ENCODE measurements around the gene CNOT3. TPM values are rescaled to one million over a fixed set of nuclear protein-coding genes. Genes with fewer than 3 reads are reported as not detected.
"Not testable (repeated sequence)": the region's sequence is repeated elsewhere in the genome, so short reads cannot be mapped to it uniquely, and the experiment has no call there.

Gene CNOT3
- total and polyA plus RNA-seq, 3 donors from 2014 or later: 79.3 to 94.3 (median 79.9) TPM

DNA sequence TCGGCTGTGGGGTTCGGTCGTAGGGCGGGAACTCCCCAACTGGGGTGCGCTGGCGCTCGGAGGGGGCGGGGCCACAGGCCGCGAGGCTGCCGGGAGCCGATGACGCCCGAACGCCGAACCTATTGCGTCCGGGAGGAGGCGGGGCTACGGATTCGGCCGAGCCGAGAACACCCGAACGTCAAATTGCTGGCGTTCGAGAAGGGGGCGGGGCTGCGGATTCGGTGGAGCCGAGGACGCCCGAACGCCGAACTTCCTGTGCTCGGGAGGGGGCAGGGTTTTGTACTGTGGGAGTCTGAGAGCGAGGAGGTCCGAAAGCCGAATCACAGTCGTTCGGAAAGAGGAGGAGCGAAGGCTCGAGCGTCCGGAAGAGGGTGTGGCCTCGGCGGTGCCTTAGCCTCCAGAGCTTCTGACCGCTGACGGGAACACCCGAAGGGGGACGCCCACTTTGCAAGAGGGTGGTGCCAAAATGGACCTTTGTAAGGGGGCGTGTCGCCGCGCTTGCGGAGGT, 53.0 kb downstream of the CNOT3 start:
- Histone ChIP-seq H3K27ac (peak overlapping the region; percentile 97 to 100), H3K4me1 (peaks cover 20% of the 10 kb centered on the region), H3K27me3 (no peaks in the 10 kb centered on the region), H3K9me3 (no peaks in the 10 kb centered on the region), H3K4me3 (peak overlapping the region; percentile 73 to 87), H3K36me3 (ENCODE audit: low read depth, missing control alignments) (no peaks in the 10 kb centered on the region)
- WGBS, 2 donors: 0 to 1% methylated on average over 38 to 56 of the region's 56 CpGs
- TF ChIP-seq CTCF (IDR thresholded peaks at IDR 0.05): no peak
- TF ChIP-seq POLR2A (IDR thresholded peaks at IDR 0.05): no peak
- DNase-seq: peak; percentile 100
- intact Hi-C loops (cut with DNase I; ENCODE audit: low total_unique reads): no loop called here

- intact Hi-C loops (cut with DNase I; ENCODE audit: low total_unique reads): no loop called here
- WGBS, 2 donors: 0 to 1% methylated on average over 7 to 57 of the region's 77 CpGs
- H3K4me3 ChIP-seq: peak within 1 kb of the TSS; percentile 73 to 87
- H3K36me3 ChIP-seq (ENCODE audit: low read depth, missing control alignments): no peaks in the 10 kb centered on the region
- peak; percentile 93 for DNase-seq
- H3K4me1 ChIP-seq: peaks cover 20% of the 10 kb centered on the region
- no peaks in the 10 kb centered on the region for H3K9me3 ChIP-seq
- peak within 1 kb of the TSS; percentile 97 to 100 for H3K27ac ChIP-seq
- no peaks in the 10 kb centered on the region for H3K27me3 ChIP-seq
- TF ChIP-seq CTCF (IDR thresholded peaks at IDR 0.05) (no peak), POLR2A (IDR thresholded peaks at IDR 0.05) (no peak)
Observed at GRCh38 chr19:54191011-54191810, 53.6 kb downstream of the CNOT3 start, which contains the start of gene TSEN34. TSEN34 (plus strand) TSS chr19:54191308; CDS start chr19:54191365, 57 bp downstream.

- Histone ChIP-seq H3K4me3 (peak overlapping the region; percentile 73 to 87), H3K4me1 (peaks cover 14% of the 10 kb centered on the region), H3K36me3 (ENCODE audit: low read depth, missing control alignments) (no peaks in the 10 kb centered on the region), H3K27ac (peak overlapping the region; percentile 97 to 100), H3K27me3 (no peaks in the 10 kb centered on the region), H3K9me3 (no peaks in the 10 kb centered on the region)
- intact Hi-C loops (cut with DNase I; ENCODE audit: low total_unique reads): no loop called here
- no peak for TF ChIP-seq POLR2A (IDR thresholded peaks at IDR 0.05)
- TF ChIP-seq CTCF (IDR thresholded peaks at IDR 0.05): no peak
- 27 to 30% methylated on average over 19 of the region's 19 CpGs for WGBS, 2 donors
- DNase-seq: peak; percentile 55
Observed at GRCh38 chr19:54191811-54192453, 54.4 kb downstream of the CNOT3 start.

GRCh38 chr19:54193011-54193410, 55.4 kb downstream of the CNOT3 start:
- Histone ChIP-seq H3K27ac (peak overlapping the region in 1 of 2 donors; percentile 100), H3K9me3 (no peaks in the 10 kb centered on the region), H3K4me3 (no peak overlapping the region), H3K36me3 (ENCODE audit: low read depth, missing control alignments) (no peaks in the 10 kb centered on the region), H3K27me3 (no peaks in the 10 kb centered on the region), H3K4me1 (peaks cover 13% of the 10 kb centered on the region)
- 85 to 92% methylated on average over 11 of the region's 11 CpGs for WGBS, 2 donors
- TF ChIP-seq POLR2A (IDR thresholded peaks at IDR 0.05) (no peak), CTCF (IDR thresholded peaks at IDR 0.05) (no peak)
- no peak for DNase-seq
- intact Hi-C loops (cut with DNase I; ENCODE audit: low total_unique reads): no loop called here

DNA sequence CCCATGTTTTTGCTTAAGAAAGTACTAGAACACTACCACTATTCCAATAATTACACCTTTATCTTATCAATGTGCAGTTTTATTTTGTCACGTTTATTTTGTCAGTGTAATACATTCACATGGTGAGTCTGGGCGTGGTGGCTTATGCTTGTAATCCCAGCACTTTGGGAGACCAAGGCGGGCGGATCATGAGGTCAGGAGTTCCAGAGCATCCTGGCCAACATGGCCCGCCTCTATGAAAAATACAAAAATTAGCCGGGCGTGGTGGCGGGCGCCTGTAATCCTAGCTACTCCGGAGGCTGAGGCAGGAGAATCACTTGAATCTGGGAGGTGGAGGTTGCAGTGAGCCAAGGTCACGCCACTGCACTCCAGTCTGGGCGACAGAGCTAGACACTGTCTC, 56.9 kb downstream of the CNOT3 start:
- H3K36me3 ChIP-seq (ENCODE audit: low read depth, missing control alignments); H3K4me1 ChIP-seq; DNase-seq; H3K27ac ChIP-seq; H3K9me3 ChIP-seq; H3K27me3 ChIP-seq; intact Hi-C loops (cut with DNase I; ENCODE audit: low total_unique reads); H3K4me3 ChIP-seq: not testable (repeated sequence)
- 89 to 91% methylated on average over 12 of the region's 12 CpGs for WGBS, 2 donors
